Anterior cingulate cortex (tissue), 58 donors: Measurements from ENCODE around the gene GFI1B.

Experiments
- DNase-seq, 58 donors: peaks; one replicate each; lab custom pipeline; 2025; lab: John Stamatoyannopoulos, UW

GFI1B gene

DNA sequence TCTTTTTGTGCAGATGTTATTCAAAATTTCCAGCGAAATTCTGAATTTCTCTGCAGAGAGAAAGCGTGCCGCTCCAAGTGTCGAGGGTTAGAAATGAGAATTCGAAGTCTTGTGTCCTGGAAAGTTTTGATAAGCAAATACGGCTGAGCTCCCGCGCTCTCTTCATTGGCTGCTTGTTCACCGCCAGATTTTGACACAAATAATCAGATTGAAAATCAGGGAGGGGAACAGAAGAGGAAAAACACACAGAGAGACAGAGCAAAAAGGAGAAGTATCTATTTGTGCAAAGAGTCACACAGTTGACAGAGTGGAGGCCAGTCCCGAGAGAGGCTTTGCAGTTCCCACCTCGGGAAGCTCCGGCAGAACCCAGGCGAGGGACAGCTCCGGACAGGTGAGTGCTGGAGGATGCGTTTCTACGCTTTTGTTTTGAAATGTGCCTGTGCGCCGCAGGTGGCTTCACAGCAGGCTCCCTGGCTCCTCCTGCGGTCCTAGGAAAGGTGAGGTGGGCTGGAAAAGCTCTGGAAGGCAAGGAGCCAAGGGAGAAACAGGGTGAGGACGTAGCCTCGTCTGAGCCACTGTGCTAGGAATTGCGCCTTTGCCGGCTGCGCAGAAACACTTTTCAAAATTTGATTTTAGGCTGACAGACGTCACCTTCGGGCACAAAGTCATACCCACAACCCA is at the start of gene GFI1B:
GFI1B (plus strand) TSS at position 244 of the 681 bp plus-strand sequence. CDS start 7,985 bp downstream, outside the sequence.
- DNase-seq: no peak

DNA sequence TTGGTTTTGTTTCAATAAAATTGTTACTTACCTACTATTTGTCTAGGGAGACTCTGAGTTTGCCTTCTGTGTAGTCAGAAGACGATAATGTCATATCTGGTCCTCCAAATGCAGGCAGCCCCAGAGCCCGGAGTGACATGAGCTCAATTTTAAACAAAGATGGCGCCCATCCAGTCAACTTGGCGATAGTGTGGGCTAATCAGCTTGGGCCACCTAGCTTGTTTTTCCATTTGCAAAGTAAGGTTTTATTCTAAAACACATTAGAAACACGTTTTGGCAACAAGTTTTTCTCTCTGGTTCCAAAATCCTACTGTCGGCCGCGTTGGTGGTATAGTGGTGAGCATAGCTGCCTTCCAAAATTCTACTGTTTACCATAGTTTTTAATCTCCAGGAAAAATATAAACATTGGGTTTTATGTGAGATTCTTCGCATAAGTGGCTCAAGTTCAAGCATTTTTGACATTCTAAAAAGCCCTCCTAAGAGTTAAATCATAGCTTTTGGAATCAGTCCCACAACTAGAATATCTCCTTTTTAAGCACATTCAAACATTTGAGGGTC is 47.2 kb upstream of the GFI1B start:
- DNase-seq: no peak

DNA sequence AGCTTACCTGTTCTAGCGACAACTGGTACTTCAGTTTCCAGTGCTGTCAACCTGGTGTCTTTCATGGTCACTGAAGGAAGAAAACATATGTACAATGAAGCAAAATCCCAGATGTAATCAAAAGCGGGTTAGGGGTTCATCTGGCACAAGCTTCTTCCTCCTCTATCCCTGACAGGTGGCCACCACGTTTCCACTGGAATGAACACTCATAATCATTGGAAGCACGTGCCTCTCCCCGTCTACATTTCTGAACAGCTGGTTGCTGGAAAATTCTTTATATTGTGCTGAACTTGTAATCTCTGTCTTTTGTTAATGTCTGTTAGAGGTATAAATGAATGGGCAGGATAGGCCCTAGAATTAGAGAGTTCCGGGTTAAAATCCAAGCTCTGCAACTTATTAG is 43.5 kb upstream of the GFI1B start:
- no peak for DNase-seq

DNA sequence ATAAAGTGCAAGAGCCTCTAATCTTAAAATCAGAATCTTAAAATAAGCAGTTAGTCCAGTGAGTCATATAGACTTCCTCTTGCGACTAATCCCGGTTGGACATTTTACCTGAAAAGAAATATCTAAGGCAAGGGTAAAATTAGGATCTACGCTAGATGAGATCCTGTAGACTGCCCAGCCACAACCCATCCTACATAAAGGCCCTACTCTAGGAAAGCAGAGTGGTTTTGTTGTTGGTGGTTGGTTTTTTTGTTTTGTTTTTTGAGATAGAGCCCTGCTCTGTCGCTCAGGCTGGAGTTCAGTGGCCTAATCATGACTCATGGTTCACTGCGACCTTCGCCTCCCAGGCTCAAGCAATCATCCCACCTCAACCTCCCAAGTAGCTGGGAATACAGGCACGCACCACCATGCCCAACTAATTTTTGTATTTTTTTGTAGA is 41.0 kb upstream of the GFI1B start:
- DNase-seq: no peak

DNA sequence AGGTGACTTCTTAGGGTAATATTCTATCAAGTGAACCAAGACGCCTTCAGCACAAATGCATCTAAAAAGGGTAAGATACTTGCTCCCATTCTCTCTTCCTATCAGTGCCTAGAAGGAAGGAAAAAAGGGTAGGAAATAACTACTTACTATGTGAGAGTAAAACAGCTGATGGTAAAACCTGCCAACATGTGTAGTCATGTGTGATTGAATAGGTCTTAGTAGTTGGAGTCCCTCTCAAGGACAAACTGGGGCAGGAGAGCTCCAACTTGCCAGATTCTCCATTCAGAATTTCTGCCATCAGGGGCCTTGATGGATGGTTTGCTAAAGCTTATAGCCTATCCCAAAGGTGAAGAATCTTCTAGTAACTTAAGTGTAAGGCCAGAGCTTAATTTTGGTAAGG is 39.3 kb upstream of the GFI1B start:
- DNase-seq: no peak

DNA sequence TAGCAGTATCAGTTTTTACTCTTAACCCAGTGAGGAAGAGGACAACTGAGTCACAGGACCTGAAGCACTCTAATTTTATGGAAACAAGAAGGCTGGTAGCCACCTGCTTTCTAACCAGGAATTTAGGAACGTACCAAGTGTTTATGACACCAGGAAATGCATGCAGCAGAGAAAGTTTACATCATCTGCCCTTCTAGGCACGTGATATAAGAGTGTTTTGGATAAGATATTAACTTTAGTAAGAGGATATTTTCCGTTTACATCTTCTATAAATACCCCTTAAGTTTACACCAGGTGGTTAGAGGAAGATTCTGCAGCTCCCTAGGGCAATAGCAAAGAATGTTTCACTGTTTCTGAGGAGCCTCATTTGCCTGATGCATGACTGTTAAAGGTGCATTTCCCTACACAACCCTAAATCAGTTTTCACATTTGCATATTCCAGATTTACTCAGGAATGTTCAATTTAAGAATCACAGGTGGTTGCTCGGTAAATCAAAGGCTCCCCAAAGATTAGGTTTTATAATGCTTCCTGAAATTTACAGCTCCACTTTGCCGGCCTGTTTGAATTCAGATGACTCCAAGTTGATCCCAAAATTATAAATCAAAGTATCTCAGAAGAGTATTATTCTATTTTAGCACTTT is 35.8 kb upstream of the GFI1B start:
- DNase-seq: no peak

DNA sequence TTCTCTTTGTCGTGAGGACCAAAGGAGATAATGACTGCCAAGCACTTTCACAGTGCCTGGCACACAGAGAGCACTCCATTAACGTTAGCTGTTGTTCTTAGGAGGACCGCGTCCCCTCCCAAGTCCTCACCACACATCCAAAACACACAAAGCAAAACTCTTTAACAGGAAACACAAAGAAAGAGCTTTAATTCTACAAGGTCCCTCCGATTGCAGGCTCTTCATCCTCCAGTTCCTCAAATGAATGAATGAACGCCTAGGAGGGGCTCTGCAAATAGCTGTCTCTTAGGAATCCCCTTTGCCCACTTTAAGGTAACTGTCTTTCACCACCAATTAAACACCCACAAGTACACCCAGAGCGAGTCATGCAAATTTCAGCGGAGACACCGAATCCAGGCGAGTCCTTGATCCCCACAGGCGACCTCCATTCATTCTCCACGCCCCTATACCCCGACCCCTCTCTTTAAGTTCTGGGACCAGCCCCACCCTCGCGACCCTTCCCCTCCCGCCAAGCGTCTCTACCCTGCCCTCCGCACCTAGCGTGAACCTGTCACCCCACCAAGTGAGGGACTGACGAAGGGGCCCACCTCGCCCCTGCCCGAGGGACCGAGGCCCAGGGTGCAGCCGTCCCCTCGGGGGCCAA is 34.7 kb upstream of the GFI1B start:
- peak in 3 of 58 donors; percentile 11 to 36 (median 21) for DNase-seq

DNA sequence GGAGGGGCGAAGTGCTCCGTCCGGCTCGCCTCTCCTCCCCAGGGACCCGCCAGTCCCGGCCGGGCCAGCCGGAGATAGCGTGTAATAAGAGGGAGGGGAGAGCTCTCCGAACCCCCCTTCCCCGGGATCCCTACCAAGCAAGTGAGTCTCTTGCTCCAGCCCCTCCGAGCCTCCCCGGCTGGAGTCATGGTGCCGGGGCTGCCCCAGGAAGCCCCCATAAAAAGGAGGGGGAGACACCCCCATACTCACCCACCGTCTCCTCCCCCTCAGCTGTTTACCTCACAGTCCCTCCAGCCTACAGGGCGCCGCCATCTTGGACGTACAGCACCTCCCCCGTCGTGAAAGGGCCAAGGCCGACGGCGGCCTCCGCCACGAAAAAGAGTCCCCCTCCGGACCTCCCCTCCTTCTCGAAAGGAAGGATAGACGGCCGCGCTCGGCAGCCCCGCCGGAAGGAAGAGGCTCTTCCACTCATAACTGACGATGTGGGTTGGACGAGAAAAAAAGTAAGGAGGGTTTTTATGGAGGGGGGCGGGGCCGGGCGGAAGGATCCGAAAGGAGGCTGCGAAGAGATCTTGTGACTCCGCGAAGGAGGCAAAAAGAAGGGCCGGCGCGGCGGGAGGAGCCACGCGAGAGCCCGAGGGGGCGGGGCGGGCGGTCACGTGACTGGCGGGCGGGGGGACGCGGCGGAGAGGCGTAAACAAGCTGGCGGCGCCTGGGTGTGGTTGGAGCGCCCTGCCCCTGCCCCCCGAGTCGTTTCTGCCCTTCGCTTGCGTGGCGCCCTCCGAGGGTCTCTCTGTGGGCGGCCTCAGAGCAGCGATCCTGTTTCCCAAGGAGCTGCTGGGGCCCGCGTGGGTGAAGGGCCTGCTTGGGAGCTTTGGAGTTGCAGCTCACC is 34.0 kb upstream of the GFI1B start, which contains the start of gene TSC1:
TSC1 (minus strand) TSS at position 323 of the 892 bp plus-strand sequence. CDS start 15,744 bp downstream, outside the sequence.
- peak; percentile 70 to 98 (median 93) for DNase-seq

DNA sequence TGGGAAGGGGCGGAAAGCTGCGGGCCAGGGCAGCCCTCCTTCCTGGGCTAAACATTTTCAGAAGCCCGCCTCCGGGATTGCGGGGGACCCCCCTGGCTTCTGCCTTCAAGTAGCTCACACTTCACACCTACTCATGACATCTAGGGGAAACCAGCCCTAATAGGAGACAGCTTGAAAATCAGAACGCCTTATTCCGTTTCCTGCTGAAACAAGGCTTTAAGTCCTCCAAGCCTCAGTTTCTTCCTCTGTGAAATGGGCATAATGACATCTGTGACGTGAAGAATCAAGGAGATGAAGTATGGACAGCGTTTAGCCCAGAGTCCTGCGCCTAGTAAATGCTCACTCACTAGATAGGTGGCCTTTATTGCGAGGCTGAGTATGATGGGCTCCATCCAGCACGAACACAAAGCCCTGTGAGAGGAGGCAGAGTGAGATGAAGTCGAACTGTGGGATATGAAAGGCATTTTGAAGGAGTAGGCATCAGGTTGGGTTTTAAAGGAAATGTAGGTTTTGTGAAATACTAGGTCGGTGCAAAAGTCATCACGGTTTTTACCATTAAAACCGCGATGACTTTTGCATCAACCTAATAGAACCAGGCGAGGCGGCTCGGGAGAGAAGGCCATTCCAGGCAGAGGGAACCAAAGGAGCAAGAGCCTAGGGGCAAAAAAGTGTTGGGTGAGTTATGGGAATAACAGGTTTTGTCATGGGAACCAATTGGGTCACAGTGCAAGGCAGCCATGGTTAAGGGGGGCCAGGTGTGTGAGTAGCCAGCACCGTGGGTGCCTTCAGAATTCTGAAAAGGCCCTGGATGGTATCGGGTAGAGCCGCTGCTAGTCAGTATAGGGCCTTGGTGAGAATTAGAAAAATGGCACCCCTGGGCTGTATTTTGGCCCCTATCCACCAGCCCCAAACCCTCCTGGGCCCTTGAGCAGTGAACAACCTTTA is 33.0 kb upstream of the GFI1B start:
- no peak for DNase-seq

DNA sequence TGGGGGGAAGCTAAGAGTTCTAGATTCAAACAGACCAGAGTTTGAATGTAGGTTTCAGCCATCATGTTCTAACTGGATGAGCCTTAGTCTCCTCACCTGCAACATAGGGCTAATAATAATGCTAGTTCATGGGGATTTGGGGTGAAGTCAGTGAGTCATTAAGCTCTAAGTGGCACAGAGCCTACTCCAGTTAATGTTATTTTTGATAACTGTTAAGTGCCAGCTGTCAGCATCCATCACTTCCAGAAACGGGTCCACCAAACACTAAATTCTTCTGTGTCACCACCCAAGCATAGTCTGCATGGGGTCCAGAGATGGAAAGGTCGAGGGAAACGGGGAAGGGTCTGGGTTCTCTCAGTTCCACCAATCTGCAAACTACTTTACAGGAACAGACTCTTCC is 32.3 kb upstream of the GFI1B start:
- no peak for DNase-seq

DNA sequence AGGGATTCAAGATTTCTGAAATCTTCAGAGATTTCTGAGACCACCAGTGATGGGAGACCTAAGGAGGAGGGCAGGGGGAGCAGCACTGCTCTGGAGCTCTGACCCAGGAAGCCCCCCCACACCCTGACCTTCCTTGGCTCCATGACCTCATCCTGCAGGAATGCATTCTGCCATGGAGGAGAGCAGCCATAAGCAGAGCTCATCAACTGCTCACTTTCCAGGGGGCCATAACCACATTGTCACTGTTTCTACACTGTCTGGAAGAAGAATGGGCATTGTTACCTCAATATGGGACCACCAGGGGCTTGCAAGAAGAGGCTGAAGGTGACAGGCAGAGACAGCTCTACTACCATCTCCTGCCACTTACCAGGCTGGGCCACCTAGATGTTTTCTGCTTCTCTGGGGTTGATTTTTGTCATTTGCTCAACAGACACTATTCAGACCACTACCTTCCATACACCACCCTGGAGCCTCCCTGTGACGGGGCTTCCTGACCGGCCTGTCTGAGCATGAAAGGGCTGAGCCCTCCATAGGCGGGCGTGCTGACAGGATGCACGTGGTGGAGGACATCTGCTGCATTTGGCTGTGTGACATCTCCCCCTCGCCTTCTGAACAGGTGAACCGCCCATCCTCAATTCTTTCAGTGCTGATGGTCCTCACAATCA is 31.7 kb upstream of the GFI1B start:
- no peak for DNase-seq

DNA sequence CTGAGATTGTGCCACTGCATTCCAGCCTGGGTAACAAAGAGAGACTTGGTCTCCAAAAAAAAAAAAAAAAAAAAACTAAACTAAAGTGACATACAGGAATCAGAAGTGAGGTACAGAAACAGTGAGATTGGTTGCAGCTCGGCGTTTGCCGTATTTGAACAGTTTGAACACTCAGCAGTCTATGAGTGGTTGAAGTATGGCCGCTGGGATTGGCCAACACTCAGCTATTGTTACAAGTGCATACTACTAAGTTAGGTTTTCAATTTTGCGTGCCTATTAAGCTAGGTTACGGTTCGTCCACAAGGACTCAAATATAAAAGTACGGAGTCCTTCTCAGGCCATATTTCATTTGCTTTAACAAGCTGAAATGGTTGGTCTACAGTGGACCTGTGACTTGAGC is 30.7 kb upstream of the GFI1B start:
- DNase-seq: no peak

DNA sequence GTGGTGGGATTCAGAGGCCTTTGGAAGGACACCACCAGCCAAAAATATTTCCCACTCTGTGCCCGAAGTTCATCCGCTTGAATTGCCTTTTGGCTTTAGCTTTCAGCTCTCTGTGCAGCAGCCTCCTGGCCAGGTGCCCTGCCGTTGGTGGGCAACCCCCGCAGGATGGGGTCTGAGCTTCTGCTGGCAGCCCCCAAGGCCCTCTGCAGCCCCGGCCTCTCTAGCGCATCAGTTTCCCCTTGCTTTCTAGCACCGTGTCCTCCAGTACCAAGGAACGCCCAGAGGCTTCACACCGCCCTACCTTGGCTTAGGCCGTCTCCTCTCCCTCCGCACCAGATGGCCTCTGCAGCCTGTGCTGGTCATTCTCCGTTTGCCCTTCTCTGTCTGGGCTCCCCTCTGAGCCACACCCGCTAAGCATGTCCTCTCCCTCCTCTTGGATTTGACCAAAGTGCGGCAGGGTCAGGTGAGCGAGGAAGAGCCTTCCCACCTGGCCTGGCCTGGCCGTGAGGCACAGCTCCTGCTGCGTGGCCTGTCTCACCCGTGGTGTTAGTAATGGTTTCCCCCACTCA is 29.9 kb upstream of the GFI1B start:
- DNase-seq: no peak

DNA sequence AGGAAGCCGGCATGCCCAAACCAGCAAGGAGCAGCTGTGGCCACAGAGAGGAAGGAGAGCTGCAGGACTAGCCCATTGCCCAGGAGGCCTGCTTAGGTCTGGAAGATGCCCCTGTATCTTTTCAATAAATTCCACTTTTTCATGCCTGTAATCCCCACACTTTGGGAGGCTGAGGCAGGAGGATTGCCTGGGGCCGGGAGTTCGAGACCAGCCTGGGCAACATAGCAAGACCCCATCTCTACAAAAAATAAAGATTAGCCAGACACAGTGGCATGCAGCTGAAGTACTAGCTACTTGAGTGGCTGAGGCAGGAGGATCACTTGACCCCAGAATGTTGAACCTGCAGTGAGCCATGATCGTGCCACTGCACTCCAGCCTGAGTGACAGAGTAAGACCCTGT is 28.8 kb upstream of the GFI1B start:
- DNase-seq: no peak

DNA sequence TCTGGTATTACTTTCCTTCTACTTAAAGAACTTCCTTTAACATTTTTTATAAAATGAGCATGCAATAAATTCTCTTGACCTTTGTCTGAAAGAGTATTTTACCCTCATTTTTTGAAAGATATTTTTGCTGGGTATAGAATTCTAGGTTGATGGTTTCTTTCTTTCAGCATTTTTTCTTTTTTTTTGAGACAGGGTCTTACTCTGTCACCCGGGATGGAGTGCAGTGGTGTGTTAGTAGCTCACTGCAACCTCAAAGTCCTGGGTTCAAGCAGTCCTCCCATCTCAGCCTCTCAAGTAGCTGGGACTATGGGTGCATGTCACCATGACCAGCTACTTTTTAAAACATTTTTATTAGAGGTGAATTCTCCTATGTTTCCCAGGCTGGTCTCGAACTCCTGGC is 23.4 kb upstream of the GFI1B start:
- no peak for DNase-seq

DNA sequence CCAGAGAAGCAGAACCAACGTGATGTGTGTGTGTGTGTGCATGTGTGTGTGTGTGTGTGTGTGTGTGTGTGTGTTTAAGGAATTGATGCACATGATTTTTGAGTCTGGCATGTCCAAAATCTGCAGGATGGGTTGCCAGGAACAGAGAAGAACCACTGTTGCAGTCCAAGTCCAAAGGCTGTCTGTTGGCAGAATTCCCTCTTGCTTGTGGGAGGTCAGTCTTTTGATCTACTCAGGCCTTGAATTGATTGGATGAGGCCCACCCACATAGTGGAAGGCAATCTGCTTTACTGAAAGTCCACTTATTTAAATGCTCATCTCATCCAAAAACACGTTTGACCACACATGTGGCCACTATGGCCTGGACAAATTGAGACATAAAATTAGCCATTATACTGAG is 22.7 kb upstream of the GFI1B start:
- DNase-seq: no peak

DNA sequence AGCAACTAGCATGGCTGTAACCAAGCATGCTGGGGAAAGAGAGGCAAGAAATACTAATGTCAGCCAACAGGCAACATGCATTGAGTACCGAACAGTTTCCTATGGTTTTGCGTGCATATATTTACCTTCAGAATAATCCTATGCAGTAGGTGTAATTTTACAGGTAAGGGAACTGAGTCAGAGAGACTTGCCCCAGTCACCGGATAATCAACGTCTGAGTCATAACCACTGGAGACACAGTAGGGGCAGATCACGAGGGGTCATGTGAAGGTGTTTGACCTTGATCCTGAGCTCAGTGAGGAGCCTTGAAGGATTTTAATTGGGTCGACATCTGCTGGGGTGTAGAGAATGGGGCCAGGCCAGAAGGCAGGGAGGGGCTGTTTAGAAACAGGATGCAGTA is 20.7 kb upstream of the GFI1B start:
- DNase-seq: no peak

DNA sequence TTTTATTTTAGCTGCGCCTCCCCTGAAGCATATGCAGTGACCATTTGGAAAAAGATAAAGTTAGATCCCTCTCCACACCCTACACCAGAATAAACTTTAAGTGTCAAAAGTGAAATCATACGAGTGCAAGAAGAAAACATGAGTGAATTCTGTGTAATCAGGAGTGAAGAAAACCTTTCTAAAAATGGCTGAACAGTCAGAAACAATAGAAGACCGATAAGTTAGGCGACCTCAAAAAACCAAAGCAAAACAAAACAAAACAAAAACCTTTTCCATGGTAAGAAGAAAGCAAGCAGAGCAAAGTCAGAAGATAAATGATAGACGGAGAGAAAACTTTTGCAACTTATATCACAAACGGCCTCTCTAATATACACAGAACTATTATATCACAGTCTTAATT is 17.5 kb upstream of the GFI1B start:
- no peak for DNase-seq
